Mesothelial cell of epicardium (in vitro differentiated cells): ENCODE measurements around the gene KCNK7. TPM values are rescaled to one million over a fixed set of nuclear protein-coding genes. Genes with fewer than 3 reads are reported as not detected.

Experiments used
- DNase-seq, 2 experiments: peaks; one replicate each; pipeline ENCODE4 v3.0.0; 2021; ENCODE audit warnings: low spot score in 2 of 2; ENCODE audit not compliant: unreplicated experiment in 2 of 2
- H3K27ac Mint-ChIP-seq: 2 replicates; pipeline ENCODE4 v1.8.0; 2021; ENCODE audit warnings: mixed read lengths
- H3K27me3 Mint-ChIP-seq: 2 replicates; pipeline ENCODE4 v1.8.0; 2021; ENCODE audit warnings: low read depth, mixed read lengths
- H3K36me3 Mint-ChIP-seq: 2 replicates; pipeline ENCODE4 v1.8.0; 2021; ENCODE audit warnings: mixed read lengths
- H3K4me1 Mint-ChIP-seq: 2 replicates; pipeline ENCODE4 v1.8.0; 2021; ENCODE audit warnings: mixed read lengths
- H3K4me3 Mint-ChIP-seq: 2 replicates; pipeline ENCODE4 v1.8.0; 2021; ENCODE audit warnings: mild to moderate bottlenecking, moderate library complexity, mixed read lengths
- H3K9me3 Mint-ChIP-seq: 2 replicates; pipeline ENCODE4 v1.8.0; 2021; ENCODE audit warnings: mixed read lengths
- CTCF ChIP-seq: fragments of 200-600 bp; sonication (generic); IDR thresholded peaks from one replicate; pipeline ENCODE4 v1.5.0; 2021; ENCODE audit warnings: antibody characterized with exemption; ENCODE audit not compliant: unreplicated experiment
- total RNA-seq: library from RNA; stranded (reverse); gene quantifications from 3 replicates; pipeline ENCODE4 v1.2.1, GENCODE V29; 2021

KCNK7 gene
- total RNA-seq, 1 donor from 2014 or later: 2.4 TPM

- Mint-ChIP-seq H3K27ac (no peak overlapping the region), H3K4me3 (no peak overlapping the region), H3K36me3 (peaks cover 7% of the 10 kb centered on the region), H3K27me3 (peaks cover 9% of the 10 kb centered on the region), H3K9me3 (no peaks in the 10 kb centered on the region), H3K4me1 (peaks cover 4% of the 10 kb centered on the region)
- no peak for TF ChIP-seq CTCF
- no peak for DNase-seq
Observed at GRCh38 chr11:65585396-65586246, 10.0 kb downstream of the KCNK7 start.

- H3K27ac Mint-ChIP-seq: no peak overlapping the region
Observed at GRCh38 chr11:65584723-65585171, 10.9 kb downstream of the KCNK7 start.

GRCh38 chr11:65584106-65584505 is 11.5 kb downstream of the KCNK7 start:
- Mint-ChIP-seq H3K27ac (no peak overlapping the region), H3K4me1 (no peaks in the 10 kb centered on the region), H3K36me3 (peaks cover 7% of the 10 kb centered on the region), H3K4me3 (no peak overlapping the region), H3K27me3 (peaks cover 5% of the 10 kb centered on the region), H3K9me3 (no peaks in the 10 kb centered on the region)
- TF ChIP-seq CTCF: no peak
- DNase-seq: no peak

More at GRCh38 chr11:65584723-65585171, 10.9 kb downstream of the KCNK7 start:
- Mint-ChIP-seq H3K9me3 (no peaks in the 10 kb centered on the region), H3K27me3 (peaks cover 5% of the 10 kb centered on the region), H3K4me1 (no peaks in the 10 kb centered on the region), H3K4me3 (no peak overlapping the region), H3K36me3 (peaks cover 6% of the 10 kb centered on the region)
- DNase-seq: no peak
- no peak for TF ChIP-seq CTCF

DNA sequence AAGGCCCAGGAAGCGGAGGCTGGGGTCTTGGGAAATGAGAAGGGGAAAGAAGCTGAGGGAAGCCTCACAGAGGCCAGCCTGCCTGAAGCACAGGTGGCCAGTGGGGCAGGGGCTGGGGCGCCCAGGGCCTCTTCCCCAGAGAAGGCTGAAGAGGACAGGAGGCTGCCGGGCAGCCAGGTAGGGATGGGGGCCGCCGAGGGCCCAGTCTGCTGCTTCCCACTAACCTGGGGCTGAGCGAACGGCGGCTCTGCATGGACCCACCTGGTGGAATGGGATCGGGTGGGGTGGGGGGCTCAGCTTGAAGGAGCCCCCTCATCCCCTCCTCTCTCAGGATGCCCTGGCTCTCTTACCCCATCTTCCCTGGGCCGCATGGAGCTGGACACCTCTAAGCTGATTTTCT is 12.0 kb downstream of the KCNK7 start:
- H3K9me3 Mint-ChIP-seq: no peaks in the 10 kb centered on the region
- peaks cover 7% of the 10 kb centered on the region for H3K36me3 Mint-ChIP-seq
- H3K27me3 Mint-ChIP-seq: peaks cover 5% of the 10 kb centered on the region
- H3K27ac Mint-ChIP-seq: no peak overlapping the region
- no peak overlapping the region for H3K4me3 Mint-ChIP-seq
- DNase-seq: no peak
- no peak for TF ChIP-seq CTCF
- H3K4me1 Mint-ChIP-seq: peaks cover under 1% of the 10 kb centered on the region

DNA sequence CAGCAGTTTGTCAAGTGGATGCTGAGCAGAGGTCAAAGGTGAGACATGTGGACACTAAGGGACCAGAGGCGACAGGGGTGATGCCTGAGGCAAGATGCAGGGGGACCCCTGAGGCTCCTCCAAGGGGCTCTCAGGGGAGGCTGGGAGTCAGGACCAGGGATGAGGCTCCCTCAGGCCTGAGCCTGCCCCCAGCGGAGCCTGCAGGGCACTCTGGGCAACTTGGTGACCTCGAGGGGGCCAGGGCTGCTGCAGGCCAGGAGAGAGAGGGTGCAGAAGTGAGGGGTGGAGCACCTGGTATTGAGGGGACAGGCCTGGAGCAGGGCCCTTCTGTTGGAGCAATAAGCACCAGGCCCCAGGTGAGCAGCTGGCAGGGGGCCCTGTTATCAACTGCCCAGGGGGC is 13.7 kb downstream of the KCNK7 start:
- Mint-ChIP-seq H3K36me3 (peaks cover 7% of the 10 kb centered on the region), H3K27ac (no peak overlapping the region), H3K4me1 (peaks cover 5% of the 10 kb centered on the region), H3K27me3 (peaks cover 5% of the 10 kb centered on the region), H3K4me3 (no peak overlapping the region), H3K9me3 (no peaks in the 10 kb centered on the region)
- TF ChIP-seq CTCF: no peak
- DNase-seq: no peak
